GM06990 (cell line): ENCODE results near the gene GALNT9.

Source experiments
- DNase-seq: peaks from one replicate; pipeline ENCODE4 v3.0.0-alpha.2; 2011; ENCODE audit not compliant: insufficient read length; ENCODE audit errors: extremely low read depth
- H3K27me3 ChIP-seq: replicated peaks from 2 replicates; pipeline ENCODE4 v1.6.0; 2011; ENCODE audit warnings: low read length; ENCODE audit not compliant: control insufficient read depth, insufficient read depth
- H3K36me3 ChIP-seq: 2 replicates; pipeline ENCODE4 v1.5.1; 2011; ENCODE audit warnings: low read length; ENCODE audit not compliant: control insufficient read depth, insufficient read depth
- H3K4me3 ChIP-seq: replicated peaks from 2 replicates; pipeline ENCODE4 v1.5.1; 2011; ENCODE audit warnings: low read depth, mild to moderate bottlenecking, control low read depth, low read length
- TF ChIP-seq, protein P1 (sequence below): IDR thresholded peaks from 2 replicates; pipeline ENCODE4 v1.5.1; 2011; ENCODE audit warnings: low read length, control low read depth, mild to moderate bottlenecking, inconsistent platforms; ENCODE audit not compliant: insufficient read depth, poor library complexity, severe bottlenecking

GALNT9 gene

DNA sequence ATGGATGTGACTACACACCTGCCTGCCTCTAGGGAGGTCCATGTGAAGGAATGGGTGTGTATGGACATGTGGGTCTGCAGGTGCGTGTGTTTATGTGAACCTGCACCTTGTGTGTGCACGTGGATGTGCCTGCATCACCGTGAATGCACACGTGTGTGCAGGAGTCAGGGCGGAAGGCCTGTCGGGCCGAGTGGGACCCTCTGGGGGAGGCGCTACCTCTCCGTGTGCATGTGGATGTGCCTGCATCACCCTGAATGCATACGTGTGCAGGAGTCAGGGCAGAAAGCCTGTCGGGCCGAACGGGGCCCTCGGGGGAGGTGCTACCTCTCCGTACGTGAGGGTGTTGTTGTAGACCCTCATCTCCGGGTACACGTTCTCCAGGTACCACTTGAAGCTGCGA is 128.6 kb downstream of the GALNT9 start:
- DNase-seq: no peak
- no peaks in the 10 kb centered on the region for H3K36me3 ChIP-seq
- H3K4me3 ChIP-seq: no peak overlapping the region
- TF ChIP-seq, protein P1, sequence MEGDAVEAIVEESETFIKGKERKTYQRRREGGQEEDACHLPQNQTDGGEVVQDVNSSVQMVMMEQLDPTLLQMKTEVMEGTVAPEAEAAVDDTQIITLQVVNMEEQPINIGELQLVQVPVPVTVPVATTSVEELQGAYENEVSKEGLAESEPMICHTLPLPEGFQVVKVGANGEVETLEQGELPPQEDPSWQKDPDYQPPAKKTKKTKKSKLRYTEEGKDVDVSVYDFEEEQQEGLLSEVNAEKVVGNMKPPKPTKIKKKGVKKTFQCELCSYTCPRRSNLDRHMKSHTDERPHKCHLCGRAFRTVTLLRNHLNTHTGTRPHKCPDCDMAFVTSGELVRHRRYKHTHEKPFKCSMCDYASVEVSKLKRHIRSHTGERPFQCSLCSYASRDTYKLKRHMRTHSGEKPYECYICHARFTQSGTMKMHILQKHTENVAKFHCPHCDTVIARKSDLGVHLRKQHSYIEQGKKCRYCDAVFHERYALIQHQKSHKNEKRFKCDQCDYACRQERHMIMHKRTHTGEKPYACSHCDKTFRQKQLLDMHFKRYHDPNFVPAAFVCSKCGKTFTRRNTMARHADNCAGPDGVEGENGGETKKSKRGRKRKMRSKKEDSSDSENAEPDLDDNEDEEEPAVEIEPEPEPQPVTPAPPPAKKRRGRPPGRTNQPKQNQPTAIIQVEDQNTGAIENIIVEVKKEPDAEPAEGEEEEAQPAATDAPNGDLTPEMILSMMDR: no peak
- no peaks in the 10 kb centered on the region; the same call in 1 of the 2 replicates for H3K27me3 ChIP-seq

DNA sequence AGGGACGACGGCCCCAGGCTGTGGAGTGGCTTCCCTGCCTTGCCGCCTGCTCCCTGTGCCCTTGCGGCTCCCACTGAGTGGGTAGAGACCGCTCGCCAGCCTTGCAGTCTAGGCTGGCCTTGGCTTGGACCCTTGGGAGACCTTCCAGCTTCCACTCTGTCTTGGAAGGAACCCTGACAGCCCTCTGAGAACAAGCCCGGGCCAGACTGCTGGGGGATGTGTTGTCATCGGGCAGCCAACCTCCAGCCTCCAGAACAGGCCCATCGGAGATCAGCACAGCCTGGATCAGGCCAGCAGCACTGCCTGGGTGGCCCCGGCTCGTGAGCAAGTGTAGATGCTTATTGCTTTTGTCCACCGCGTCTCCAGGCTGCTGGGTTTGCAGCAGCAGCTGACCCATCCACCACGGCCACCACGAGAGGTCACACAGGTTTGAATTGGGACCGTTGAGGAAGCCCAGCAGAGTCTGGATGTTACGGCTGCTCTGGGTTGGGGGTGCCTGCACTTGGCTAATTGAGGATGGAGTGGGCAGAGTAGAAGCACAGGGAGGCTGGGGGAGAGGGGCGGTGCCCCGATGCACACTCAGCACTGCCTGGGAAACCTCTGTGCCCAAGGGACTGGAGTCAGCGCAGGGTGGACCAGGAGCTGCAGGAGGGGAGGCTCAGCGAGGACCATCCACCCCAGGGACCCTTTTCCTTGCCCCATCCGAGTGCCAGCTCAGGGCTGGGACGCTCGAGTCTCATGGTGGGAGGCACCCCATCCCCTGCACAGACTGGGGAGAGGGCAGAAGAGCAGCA is 129.7 kb downstream of the GALNT9 start:
- Histone ChIP-seq H3K4me3 (no peak overlapping the region), H3K36me3 (no peaks in the 10 kb centered on the region), H3K27me3 (no peaks in the 10 kb centered on the region)
- no peak for DNase-seq
- TF ChIP-seq, protein P1: no peak

DNA sequence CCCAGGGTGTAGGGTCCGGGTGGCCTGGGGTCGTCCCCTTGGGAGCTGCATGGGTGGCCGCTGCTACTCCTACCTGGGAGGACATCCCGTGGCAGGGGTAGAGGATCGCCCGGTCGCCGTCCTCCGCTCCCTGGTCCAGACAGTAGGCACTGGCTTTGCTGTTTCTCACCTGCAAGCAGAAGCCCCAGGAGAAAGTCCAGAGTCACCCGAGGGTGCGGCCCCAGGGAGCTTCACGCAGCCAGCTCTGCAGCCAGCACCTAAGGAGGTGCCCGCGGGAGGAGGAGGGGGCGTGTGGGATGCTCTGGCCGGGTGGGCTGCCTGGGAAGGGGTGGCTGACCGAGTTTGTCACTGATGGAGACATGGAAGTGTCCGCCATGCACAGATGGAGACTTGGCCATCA is 130.3 kb downstream of the GALNT9 start:
- no peaks in the 10 kb centered on the region for H3K27me3 ChIP-seq
- TF ChIP-seq, protein P1: no peak
- H3K36me3 ChIP-seq: no peaks in the 10 kb centered on the region
- no peak for DNase-seq
- no peak overlapping the region for H3K4me3 ChIP-seq

DNA sequence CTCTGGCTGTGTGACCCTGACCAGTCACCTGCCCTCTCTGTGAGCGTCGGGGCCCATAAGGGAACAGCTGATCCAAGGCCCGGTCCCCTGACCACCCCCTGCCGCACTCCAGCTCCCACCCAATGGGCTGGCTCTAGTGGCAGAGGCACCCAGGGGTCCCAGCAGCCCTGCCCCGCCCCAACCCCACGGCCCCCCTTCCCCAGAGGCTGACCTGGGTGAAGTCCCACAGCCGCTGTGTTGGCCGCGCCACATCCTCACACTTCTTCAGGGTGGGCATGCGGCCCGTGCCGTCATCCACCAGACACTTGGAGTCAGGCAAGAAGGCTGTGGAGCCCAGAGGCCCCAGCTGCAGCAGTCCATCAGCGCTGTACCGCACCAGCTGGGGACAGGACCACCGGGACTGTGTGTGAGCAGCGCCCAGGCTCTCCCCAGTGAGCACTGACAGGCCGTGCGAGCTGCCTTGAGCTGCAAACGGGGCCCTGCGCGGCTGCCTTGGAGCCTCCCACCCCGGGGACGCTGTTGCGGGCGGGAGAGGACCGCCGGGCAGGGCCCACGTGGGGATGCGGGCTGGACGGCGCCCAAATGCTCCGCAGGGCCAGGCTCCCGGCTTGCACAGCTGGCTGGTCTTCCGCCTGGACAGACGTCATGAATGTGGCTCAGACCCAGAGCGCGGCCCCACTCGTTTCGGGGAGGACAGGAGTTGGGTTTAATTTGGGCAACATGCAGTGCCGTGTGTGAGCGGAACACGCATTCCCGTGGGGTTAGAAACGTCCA is 131.6 kb downstream of the GALNT9 start:
- Histone ChIP-seq H3K36me3 (no peaks in the 10 kb centered on the region), H3K27me3 (no peaks in the 10 kb centered on the region), H3K4me3 (no peak overlapping the region)
- no peak for DNase-seq
- TF ChIP-seq, protein P1: no peak

DNA sequence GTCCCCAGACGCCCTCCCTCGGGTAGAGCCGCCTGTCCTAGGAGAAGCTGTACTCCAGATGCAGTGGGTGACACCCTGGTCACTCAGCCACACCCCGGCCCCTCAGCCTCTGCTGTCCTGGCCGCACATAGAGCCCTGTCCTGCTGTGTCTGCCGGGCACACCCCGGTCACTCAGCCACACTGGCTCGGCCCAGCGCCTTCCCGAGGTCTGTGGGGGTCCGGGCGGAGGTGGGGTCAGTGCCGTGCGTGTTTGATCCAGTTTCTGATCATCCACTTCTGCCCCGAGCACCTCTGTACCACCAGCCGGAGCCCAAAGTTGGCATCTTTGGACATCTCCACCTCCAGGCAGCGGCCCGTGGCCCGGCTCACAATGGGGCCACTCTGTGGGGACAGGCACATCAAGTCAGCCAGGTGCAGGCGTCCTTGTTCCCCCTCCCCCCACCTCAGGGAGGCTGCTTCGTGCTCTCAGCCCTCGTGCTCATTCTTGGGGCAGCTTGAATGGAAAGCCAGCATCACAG is 132.5 kb downstream of the GALNT9 start:
- Histone ChIP-seq H3K36me3 (no peaks in the 10 kb centered on the region), H3K4me3 (no peak overlapping the region), H3K27me3 (no peaks in the 10 kb centered on the region)
- TF ChIP-seq, protein P1: no peak
- DNase-seq: no peak
